HG02678 (cell line): Measurements from ENCODE around the gene KIF21A.

Experiments
- ATAC-seq: cut with Tn5 transposase; IDR thresholded peaks from one replicate; pipeline ENCODE4 v1.9.1; 2021; ENCODE audit warnings: mild to moderate bottlenecking, moderate library complexity; ENCODE audit not compliant: unreplicated experiment

The KIF21A gene

DNA sequence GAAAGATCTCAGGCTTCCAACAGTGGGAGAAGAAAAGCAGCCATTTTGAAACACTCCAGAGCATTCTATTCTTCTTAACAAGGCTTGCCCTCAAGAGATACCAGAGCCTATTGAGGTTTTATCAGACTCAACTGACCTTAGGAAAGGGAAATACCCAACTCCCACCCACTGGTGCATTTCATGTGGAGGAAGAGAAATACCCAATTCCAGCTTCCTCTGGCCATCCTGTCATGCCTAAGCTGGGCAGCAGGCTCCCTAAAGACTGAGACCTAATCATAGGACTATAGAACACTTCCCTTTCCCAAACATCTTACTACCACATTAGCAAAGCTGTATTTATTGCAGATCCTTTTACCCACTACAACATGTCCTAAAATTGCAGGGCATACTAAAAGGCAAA, 164.5 kb downstream of the KIF21A start:
- ATAC-seq = no peak

DNA sequence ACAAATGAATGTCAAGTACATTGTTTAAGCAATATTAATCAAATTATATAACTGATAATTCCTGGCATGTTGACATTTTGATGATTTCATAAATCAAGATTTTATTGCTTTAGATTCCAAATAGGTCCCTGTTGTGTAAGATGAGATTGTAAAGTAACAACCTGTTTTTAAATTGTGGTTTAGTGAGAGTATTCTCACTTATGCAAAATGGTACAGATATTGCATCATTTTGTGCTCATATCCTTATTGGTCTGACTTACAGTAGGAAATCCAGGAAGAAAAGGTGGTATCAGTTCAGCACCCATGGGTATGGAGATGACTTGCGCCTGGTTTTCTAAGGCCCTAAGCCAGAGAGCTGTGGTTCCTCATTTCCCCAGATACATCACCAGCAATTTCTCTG, 165.5 kb downstream of the KIF21A start:
- peak; percentile 46 for ATAC-seq

- ATAC-seq = no peak
Observed at GRCh38 chr12:39275846-39276245, 167.1 kb downstream of the KIF21A start.

- ATAC-seq = peak; percentile 50
Observed at GRCh38 chr12:39272871-39273655, 169.9 kb downstream of the KIF21A start.

- no peak for ATAC-seq
Observed at GRCh38 chr12:39269492-39269891, 173.4 kb downstream of the KIF21A start.

- no peak for ATAC-seq
Observed at GRCh38 chr12:39267886-39268285, 175.0 kb downstream of the KIF21A start.

DNA sequence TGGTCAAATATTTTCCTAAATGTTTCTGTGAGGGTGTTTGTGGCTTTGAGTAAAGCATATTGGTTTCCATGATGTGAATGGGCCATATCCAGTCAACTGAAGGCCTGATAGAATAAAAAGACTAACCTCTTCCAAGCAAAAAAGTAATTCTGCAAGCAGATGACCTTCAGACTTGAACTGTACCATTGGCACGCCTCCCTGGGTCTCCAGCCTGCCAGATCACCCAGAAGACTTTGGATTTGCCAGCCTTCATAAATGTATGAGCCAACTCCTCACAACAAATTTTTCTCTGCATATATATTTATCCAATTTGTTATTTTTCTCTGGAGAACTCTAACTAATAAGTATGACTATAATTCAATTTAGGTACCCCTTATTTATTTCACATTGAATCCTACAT, 190.3 kb downstream of the KIF21A start:
- ATAC-seq = no peak
